GM21723 (cell line): ENCODE results near the gene GRAMD2B.
"Not testable (repeated sequence)": the region's sequence is repeated elsewhere in the genome, so short reads cannot be mapped to it uniquely, and the experiment has no call there.

Experiments
- ATAC-seq: cut with Tn5 transposase; IDR thresholded peaks from one replicate; pipeline ENCODE4 v1.9.1; 2021; ENCODE audit warnings: mild to moderate bottlenecking, moderate library complexity; ENCODE audit not compliant: unreplicated experiment

GRAMD2B gene

DNA sequence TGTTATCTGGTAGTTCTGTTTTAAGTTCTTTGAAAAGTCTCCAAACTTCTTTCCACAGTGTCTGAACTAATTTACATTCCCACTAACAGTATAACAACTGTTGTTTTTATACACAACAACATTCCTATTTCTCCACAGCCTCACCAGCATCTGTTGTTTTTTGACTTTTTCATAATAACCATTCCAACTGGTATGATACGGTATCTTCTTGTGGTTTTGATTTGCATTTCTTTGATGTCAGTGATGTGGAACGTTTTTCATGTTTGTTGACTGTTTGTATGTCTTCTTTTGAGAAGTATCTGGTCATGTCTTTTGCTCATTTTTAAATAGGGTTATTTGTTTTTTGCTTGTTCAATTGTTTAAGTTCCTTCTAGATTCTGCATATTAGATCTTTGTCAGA is 12.6 kb upstream of the GRAMD2B start:
- no peak for ATAC-seq

DNA sequence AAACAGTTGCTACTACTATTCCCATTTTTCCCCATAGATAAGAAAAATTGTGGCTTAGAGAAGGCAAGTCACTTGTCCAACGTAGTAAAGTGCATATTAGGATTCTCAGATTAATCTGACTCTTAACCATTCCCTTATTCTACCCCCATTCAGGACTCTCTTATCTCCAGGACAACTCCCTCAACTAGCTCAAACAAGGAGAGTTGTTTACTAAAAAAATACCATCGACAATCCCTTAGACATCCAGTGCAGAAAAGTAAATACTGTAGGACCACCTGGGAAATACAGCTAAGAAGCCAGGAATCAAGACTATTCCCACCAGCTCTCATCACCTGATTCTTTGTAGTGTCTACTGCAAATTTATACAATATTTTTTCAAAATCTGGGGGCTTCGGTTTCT is 9.4 kb upstream of the GRAMD2B start:
- no peak for ATAC-seq

DNA sequence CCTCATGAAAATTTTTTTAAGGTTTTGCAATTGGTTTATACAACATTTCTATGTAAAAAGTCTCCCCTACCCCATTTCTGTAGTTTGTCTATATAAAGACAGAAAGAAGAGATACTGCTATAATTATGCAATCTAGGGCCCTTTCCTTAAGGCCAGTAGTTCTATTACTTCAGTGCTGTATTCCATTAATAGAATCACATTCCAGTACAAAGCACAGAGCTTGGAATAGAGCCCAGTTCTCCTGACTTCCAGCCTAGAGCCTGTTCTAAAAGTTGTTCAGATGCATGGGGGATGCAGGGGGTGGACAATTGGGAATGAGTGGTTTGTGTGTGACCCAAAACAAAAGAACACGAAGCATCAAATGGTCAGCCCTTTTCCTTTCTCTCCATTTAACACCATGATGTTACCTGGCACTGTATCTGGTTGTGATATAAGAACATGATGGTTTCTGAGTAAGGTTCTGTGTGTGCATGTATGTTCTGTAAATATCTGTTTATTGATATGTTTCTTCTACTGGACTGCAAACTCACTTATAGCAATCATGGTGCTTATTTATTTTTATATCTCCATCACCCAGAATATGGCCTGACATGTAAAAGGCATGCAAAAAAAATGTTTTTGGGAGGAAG is 8.2 kb upstream of the GRAMD2B start:
- ATAC-seq = no peak

DNA sequence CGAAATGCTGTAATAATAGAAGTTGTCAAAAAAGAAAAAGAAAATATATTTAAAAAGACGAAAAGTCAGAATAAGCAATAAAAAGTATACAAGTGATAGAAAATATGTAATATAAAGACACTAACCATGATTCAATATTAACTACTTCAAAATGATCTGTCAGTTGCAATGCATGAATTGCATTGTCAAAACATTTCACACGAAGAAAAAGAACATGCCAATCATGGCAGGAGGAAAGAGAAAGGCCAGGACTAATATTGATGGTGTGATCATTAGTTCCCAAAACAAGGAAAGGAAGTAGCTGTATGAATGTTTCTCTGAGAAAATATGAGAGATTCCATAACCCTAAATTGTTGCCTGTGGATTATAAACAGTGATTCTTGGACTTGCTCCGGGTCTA is 7.4 kb upstream of the GRAMD2B start:
- no peak for ATAC-seq

DNA sequence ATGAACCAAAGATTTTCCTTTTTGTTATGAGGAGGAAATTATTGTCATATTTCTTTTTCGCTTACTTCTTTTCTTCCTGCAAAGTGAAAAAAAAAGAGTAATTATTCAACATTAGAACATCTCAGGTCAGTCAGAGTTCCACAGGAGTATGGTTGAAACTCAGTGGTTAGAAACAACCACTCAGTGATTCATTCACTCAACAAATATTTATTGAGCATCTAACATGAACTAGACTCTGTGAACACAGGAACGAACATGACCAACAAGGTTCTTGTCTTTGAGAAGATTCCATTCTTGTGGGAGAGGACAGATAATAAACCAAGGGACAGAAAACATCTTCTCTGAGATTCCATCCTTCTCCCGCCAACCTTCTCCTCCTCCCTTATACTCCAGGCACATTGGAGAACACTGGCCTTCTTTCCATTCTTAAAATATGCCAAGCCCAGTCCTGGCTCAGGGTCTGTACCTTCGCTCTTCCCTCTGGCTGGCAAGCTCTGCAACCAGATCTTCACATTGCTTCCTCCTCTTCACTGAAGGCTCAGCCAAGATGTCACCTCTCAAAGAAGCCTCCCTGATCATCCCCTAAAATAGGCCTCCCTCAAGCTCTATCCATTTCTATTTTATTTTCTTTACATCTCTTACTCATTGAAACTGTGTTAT is 6.8 kb upstream of the GRAMD2B start:
- no peak for ATAC-seq

DNA sequence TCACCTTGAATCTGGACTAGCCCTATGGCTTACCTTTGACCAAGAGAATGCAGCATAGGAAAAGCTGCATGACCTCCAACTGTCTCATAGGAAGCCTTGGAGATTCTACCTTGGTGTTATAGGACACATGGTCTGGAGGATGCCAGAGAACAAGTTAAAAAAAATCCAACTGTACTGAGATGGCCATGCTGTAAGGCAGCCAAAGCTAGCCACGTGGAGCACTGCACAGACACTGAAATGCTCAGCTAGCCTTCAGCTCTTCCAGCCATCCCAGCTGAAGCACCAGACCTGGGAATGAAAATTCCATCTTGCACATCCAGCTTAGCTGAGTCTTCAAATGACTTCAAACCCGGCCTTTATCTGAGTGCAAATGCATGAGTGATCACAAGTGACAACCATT is 6.0 kb upstream of the GRAMD2B start:
- no peak for ATAC-seq

DNA sequence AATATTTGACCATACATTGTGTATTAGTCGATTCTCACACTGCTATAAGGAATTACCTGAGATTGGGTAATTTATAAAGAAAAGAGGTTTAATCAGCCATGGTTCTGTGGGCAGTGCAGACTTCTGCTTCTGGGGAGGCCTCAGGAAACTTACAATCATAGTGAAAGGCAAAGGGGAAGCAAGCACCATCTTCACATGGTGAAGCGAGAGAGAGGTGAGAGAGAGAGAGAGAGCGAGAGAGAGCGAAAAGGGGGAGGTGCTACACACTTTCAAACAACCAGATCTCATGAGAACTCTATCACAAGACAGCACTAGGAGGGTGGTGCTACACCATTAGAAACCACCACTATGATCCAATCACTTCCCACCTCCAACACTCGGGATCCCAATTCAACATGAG is 4.1 kb upstream of the GRAMD2B start:
- no peak for ATAC-seq

DNA sequence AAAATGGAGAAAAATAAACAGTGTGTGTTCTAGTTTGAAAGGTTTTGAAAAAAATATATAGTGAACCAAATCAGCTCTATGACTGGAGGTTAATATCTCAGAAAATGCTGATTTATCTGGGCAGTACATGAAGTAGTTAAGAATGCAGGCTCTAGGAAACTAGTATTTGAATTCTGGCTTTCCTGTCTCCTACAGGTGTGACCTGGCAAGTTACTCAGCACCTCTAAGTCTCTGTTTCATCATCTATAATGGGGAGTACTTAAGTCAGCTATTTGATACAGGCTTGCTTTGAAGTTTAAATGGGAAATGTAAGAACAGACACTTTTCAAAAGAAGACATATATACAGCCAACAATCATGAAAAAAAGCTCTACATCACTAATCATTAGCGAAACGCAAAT is 5.2 kb downstream of the GRAMD2B start:
- no peak for ATAC-seq

DNA sequence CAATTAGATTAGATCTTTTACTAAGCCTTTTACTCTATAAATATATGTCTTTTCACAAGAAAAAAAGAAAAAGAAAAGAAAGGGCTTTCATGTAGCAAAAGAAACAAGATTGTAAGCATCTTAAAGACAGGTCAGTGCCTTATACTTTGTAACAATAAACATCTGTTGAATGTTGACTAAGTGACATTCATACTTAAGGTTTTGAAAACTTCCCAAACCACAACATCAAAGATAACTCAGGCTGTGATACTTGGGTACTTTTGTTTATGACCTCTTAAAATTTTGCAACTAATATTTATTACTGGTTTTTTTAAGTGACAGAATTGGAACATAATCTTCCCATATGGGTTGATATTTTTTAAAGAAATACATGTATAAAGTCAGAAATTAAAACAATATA is 7.4 kb downstream of the GRAMD2B start:
- ATAC-seq = no peak

DNA sequence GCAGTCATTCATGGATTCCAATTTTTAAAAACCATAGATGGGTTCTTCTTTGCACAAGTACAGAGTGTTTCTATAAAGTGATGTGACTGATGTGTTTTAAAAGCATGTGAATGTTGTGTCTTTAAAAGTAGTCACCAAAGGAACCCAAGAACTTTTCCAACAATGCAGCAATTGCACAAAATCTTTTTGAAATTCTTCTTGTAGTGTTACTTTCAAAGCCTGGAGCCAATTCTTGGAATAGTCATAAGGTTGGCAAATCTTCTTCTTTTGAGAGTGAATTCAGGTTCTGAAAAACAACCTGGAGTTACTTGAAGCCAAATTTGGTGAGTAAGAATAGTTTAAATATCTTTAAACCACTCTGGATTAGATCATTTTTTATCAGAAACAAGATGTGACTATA is 10.5 kb downstream of the GRAMD2B start:
- no peak for ATAC-seq

DNA sequence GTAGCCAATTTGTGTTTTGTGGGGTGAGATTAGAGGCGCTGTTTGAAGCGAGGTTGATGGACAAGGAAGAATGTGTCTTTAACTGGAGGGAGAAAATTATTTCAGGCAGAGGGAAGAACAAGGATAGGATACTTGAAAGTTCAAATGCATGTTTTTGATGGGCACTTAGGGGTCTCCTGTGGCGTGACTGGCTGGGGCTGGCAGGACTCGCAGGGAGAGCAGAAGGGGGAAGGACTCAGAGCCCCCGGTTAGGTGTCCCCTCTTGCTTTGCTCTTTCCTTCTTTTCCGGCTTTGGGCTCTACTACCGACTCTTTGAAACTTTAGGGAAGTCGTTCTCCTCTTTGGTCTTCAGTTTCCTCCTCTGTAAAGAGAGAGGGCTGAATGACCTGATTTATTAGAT is 12.1 kb downstream of the GRAMD2B start:
- no peak for ATAC-seq

DNA sequence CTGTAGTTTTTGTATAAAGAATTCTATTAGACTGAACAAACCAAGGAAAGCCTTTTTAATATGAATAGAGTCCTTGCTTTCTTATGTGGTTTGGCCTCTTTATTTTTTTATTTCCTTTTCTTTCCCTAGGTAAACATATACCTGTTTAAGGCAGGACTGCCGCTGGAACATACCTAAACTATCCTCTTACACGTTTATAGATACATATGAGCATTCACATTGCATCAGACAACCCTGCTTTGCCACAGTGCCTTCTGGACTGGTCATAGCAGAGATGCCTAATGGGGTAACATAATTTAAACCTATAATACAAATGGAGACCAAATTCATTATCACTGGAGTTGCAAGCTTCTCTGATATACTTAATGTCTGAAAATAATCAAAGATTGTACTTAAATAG is 12.5 kb downstream of the GRAMD2B start:
- ATAC-seq = no peak

DNA sequence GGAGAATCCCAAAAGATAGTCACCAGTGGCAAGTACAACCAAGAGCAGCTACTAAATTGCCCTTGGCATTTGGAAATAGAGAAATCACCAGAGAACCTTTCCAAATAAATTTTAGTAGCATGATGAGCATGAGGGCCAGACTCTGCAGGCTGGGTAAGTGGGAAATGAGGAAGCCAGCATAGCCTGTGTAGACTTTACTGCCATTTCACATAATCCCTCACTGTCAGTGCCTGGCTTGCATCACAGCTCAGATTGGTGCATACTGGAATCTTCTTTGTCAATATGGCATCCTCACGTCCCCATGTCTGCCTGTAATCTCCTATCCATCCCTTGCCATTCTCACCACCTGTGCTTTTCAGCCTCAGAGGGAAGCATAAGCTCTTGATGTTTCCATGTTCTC is 14.5 kb downstream of the GRAMD2B start:
- no peak for ATAC-seq

DNA sequence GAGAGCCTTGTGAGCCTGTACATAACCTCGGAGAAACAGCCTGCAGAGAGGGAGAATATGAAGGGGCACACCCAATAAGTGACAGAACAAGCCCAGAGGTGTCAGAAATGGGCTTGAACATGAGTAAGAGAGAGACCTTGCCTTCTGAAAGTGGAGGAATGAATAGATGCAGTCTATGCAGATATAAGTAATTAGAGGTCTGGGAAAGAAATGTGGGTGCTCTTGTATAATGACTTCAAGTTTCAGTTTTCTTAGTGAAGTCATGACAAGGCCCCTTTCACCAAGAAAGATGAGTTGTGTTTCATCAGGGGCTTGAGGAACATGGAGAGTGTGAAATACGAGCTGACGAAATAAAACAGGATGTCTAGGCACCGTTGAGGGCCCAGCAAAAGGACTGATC is 15.1 kb downstream of the GRAMD2B start:
- peak; percentile 55 for ATAC-seq

DNA sequence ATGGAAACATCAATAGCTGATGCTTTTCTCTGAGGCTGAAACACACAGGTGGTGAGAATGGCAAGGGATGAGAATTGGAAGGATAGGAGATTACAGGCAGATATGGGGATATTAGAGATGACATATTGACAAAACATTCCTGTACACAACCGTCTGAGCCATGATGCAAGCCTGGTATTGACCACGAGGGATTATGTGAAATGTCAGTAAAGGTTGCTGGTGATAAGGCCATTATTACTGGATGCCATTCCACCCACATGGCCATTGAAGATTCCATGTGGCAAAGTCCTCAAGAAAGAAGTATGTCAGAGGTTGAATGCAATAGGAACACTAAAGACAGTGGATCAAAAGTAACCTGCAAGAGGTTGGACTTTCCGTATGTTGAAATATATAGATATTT is 15.7 kb downstream of the GRAMD2B start:
- no peak for ATAC-seq

DNA sequence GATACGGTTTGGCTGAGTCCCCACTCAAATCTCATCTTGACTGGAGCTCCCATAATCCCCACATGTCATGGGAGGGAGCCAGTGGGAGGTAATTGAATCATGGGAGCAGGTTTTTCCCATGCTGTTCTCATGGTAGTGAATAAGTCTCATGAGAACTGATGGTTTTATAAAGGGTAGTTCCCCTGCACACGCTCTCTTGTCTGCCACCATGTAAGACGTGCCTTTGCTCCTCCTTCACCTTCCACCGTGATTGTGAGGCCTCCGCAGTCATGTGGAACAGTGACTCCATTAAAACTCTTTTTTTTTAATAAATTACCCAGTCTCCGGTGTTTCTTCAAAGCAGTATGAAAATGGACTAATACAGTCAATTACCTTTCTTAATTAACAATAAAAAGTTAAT is 16.5 kb downstream of the GRAMD2B start:
- ATAC-seq = not testable (repeated sequence)

DNA sequence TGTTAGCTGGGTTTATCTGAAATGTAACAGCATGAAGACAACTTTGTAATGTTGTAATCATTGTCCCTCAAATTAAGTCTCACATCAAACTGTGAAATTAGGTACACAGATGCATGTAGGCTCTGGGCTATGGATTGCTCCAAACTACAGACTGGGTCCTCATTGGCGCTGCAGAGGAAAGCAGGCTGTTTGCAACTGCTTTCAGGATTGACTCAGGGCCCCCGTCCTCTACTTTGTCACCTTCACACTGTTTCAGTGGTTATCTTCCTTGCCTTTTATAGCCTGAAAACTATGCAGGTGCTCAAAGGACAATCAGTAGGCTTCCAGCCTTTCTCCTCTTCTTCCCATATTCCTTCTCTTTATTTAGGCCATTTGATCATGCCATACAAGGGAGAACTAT is 18.0 kb downstream of the GRAMD2B start:
- ATAC-seq = no peak

DNA sequence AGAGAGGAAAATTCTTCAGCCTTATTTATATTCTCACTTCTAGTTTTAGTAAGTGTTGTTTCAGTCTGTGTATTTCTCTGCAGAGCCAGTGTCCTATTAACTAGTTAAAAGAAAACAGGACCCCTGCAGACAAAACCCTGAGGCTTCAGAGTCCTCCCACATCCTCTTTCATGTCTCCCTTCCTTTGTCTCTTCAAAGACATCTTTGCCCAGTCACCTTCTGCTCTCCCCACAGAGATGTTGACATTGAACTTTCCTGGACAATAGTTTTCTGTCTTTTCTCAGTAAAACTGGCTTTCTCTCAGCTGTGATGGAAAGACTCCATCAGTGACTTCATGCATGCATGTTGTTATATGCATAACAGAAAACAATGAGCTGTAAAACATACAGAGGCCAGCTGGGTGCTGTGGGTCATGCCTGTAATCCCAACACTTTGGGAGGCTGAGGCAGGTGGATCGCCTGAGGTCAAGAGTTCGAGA is 20.2 kb downstream of the GRAMD2B start:
- peak; percentile 94 for ATAC-seq

DNA sequence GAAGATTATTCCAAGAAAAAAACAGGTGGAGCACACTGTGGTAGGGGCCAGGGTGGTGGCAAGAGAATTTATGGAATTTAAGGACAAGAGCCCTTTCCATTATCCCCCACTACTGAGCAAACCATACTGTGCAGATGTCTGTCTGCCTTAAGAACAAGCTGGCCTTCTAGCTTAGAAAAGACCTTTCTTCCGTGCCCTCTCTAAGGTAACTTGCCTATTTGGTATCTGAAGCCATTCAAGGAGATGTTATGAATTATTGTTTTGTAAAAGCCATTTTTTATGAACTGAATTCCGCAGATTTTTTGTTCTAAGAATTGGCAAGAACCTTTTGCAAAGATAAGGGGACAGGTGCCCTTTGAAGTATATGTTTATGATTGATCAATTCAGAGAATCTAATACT is 20.9 kb downstream of the GRAMD2B start:
- no peak for ATAC-seq

DNA sequence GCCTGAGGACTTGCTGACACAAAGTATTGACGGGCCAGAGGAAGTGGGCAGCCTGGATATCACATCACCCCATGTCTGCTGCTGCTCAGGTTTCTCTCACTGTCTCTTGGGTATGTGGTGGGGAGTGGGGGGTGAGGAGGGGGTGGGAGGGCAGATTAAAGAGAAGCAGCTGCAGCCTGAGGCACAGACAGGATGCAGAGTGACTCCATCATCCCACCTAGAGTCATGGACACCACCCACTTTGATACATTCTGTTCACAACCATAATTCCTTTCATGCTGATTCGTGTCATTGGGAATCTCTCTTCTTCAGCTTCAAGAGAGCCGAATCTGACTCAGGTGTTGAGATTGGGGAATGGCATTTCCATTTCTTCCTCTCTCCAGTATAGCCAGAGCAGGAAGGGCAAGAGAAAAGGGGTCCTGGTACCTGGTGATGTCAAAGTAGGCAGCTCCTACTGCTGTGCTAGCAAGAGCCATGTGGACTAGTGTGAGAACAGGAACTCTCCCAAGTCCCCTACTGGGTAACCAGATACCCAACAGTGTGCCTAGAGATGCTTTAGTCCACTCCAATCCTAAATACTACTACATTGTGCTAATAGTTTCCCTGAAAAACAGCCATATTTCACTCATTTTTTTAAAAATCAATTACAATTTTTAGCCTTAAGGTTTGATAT is 22.4 kb downstream of the GRAMD2B start:
- no peak for ATAC-seq

DNA sequence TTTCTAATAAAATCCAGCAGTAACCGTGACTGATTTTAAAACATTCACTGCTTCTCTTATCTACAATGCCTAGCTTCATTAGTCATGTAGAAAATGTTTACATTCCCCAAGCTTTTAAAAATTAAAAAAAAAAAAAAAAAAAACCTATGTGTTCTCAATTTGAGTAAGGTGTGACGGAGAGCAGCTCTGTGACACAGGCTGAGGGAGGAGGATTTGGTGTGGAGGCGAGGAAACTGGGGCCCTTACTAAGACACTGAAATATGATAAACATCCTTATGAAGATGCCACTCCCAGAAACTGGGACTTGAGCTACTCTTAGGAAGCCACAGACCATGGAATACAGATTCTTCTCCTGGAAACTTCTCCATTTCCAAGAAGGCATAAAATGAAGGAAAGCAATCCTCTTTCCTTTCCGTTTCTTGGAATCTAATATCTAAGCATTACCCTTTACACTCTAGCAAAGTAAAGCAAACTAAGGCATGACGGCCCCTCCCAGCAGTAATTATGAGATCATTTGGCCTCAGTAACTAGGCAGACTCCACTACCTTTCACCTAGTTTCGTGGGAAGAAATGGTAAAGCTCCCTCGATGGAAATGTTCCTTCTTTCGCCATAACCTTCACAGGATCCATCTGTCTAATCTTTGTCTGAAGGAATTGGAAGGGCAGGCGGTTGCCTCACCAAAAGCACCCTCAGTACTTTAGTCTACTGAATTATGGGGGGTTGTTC is 23.5 kb downstream of the GRAMD2B start:
- peak; percentile 33 for ATAC-seq

DNA sequence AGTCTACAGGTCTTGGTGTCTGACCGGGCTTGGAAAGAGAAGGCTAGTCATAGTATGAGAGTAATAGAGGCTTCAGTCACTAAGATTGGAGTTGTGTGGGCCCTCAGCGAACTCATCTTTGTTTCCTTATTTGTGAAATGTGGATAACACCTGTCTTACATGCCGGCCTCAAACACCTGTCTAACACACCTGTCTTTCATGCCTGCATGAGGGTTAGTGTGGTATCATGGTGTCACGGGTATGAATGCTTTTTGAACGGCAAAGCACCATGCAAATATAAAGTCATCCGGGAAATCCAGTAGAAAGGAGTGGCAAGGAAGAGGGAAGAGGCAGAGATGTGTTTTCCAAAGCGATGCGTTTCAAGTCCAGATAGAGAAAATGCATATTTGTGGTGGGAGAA is 25.5 kb downstream of the GRAMD2B start:
- ATAC-seq = no peak
